Peyer's patch (tissue), 4 donors: ENCODE data around the gene SGMS1.

Source experiments
- CTCF ChIP-seq, 6 experiments: fragments of 450-650 bp in 4 of 6; fragments of 200-600 bp in 2 of 6; sonication (generic) in 1 of 6; IDR thresholded peaks; one replicate each; pipeline ENCODE4 v1.5.1; 2017 to 2019; ENCODE audit warnings: antibody characterized with exemption in 6 of 6, mild to moderate bottlenecking in 3 of 6, moderate library complexity in 1 of 6
- POLR2A ChIP-seq, 2 donors: fragments of 450-650 bp; IDR thresholded peaks; one replicate each; pipeline ENCODE4 v1.5.1; 2017; ENCODE audit warnings: antibody characterized with exemption in 2 of 2, mild to moderate bottlenecking in 2 of 2, moderate library complexity in 2 of 2

DNA sequence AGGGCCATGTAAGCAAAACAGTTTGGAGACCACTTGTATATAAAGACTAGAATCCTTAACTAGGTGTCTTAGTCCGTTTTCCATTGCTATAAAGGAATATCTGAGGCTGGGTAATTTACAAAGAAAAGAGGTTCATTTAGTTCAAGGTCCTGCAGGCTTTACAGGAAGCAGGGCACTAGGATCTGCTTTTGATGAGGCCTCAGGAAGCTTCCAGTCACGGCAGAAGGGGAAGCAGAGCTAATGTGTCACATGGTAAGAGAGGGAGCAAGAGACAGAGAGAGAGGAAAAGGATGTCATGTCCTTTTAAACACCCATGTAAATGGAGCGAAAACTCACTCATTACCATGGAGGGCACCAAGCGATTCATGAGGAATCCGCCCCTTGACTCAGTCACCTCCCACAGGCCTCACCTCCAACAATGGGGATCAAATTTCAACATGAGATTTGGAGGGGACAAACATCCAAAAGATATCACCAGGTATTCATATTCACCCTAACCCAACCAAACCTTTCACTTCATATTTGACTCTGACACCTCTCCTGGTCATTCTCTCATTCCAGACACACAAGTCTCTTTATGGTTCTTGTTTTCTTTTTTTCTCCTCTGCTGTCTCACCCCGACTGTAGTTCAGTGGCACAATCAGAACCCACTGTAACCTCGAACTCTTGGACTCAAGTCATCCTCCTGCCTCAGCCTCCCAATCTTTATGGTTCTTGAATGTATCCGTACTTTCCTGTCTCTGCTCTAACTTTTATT lies 342.4 kb downstream of the SGMS1 start:
- TF ChIP-seq CTCF (IDR thresholded peaks at IDR 0.05) (no peak), POLR2A (IDR thresholded peaks at IDR 0.05) (no peak)
